ENCODE measurements around the gene TEX14.
A peak's percentile ranks its signal among the peaks of the same experiment; 100 is the strongest.
"Not testable (repeated sequence)": the region's sequence is repeated elsewhere in the genome, so short reads cannot be mapped to it uniquely, and the experiment has no call there.

Gene TEX14

GRCh38 chr17:58556833-58557250, 135.0 kb downstream of the TEX14 start:
- Histone ChIP-seq H2BK15ac (ENCODE audit: low read depth, poor library complexity, severe bottlenecking) (no peak overlapping the region), H3K4ac (ENCODE audit: low read depth in 1 of 2, low read length in 2 of 2) (no peak overlapping the region)

GRCh38 chr17:58555109-58555508, 136.7 kb downstream of the TEX14 start:
- not testable (repeated sequence) for H3K4me3 ChIP-seq (ENCODE audit: insufficient read depth in 1 of 2, low read depth in 1 of 2, low read length in 2 of 2); H3K18ac ChIP-seq (ENCODE audit: low read depth in 1 of 2, low read length in 2 of 2); H2AK5ac ChIP-seq (ENCODE audit: low read length, severe bottlenecking); H2BK12ac ChIP-seq (ENCODE audit: low read length in 2 of 2); H3K4ac ChIP-seq (ENCODE audit: low read depth in 1 of 2, low read length in 2 of 2); H3K9me3 ChIP-seq (ENCODE audit: control insufficient read depth, low read length); H3K4me2 ChIP-seq (ENCODE audit: low read length, poor library complexity, severe bottlenecking); H3K4me1 ChIP-seq (ENCODE audit: control insufficient read depth, insufficient read depth, low read depth, low read length); H2AFZ ChIP-seq (ENCODE audit: low read depth, low read length); H4K8ac ChIP-seq (ENCODE audit: low read length); H3K36me3 ChIP-seq (ENCODE audit: control insufficient read depth in 1 of 2, insufficient read depth in 2 of 2, low read depth in 1 of 2, low read length in 2 of 2); H2BK120ac ChIP-seq (ENCODE audit: low read depth, low read length); H3K14ac ChIP-seq (ENCODE audit: low read length in 2 of 2); H3K9ac ChIP-seq (ENCODE audit: low read length); H4K91ac ChIP-seq (ENCODE audit: low read length); H3K23ac ChIP-seq (ENCODE audit: low read length in 2 of 2); H3K79me1 ChIP-seq (replicated peaks; ENCODE audit: low read length, poor library complexity, severe bottlenecking); H3K27me3 ChIP-seq (ENCODE audit: control insufficient read depth in 1 of 2, insufficient read depth in 1 of 2, low read length in 2 of 2); H2BK15ac ChIP-seq (ENCODE audit: low read depth, poor library complexity, severe bottlenecking); H3K27ac ChIP-seq (ENCODE audit: low read length, poor library complexity, severe bottlenecking); H2BK5ac ChIP-seq (ENCODE audit: low read depth, low read length, poor library complexity, severe bottlenecking); DNase-seq
- WGBS = 87% methylated on average over 3 of the region's 3 CpGs

More at GRCh38 chr17:58556833-58557250, 135.0 kb downstream of the TEX14 start:
- WGBS = 68% methylated on average over 2 of the region's 5 CpGs
- H2BK12ac ChIP-seq (ENCODE audit: low read length in 2 of 2) = no peak overlapping the region
- H3K9ac ChIP-seq (ENCODE audit: low read length) = no peak overlapping the region
- H3K4me1 ChIP-seq (ENCODE audit: control insufficient read depth, insufficient read depth, low read depth, low read length) = no peaks in the 10 kb centered on the region
- H3K4me3 ChIP-seq (ENCODE audit: insufficient read depth in 1 of 2, low read depth in 1 of 2, low read length in 2 of 2) = no peak overlapping the region
- H3K4me2 ChIP-seq (ENCODE audit: low read length, poor library complexity, severe bottlenecking) = no peak overlapping the region
- no peak overlapping the region for H2BK120ac ChIP-seq (ENCODE audit: low read depth, low read length)
- no peak overlapping the region for H3K14ac ChIP-seq (ENCODE audit: low read length in 2 of 2)
- H3K9me3 ChIP-seq (ENCODE audit: control insufficient read depth, low read length) = no peaks in the 10 kb centered on the region
- peaks cover 9 to 17% of the 10 kb centered on the region in 2 experiments for H3K27me3 ChIP-seq (ENCODE audit: control insufficient read depth in 1 of 2, insufficient read depth in 1 of 2, low read length in 2 of 2)
- H2AK5ac ChIP-seq (ENCODE audit: low read length, severe bottlenecking) = no peak overlapping the region
- no peak overlapping the region for H3K23ac ChIP-seq (ENCODE audit: low read length in 2 of 2)
- H3K27ac ChIP-seq (ENCODE audit: low read length, poor library complexity, severe bottlenecking) = no peak overlapping the region
- no peak overlapping the region for H4K91ac ChIP-seq (ENCODE audit: low read length)
- no peak overlapping the region for H2BK5ac ChIP-seq (ENCODE audit: low read depth, low read length, poor library complexity, severe bottlenecking)
- H3K18ac ChIP-seq (ENCODE audit: low read depth in 1 of 2, low read length in 2 of 2) = no peak overlapping the region
- no peak overlapping the region for H4K8ac ChIP-seq (ENCODE audit: low read length)
- no peak overlapping the region for H2AFZ ChIP-seq (ENCODE audit: low read depth, low read length)
- no peaks in the 10 kb centered on the region for H3K79me1 ChIP-seq (replicated peaks; ENCODE audit: low read length, poor library complexity, severe bottlenecking)
- H3K36me3 ChIP-seq (ENCODE audit: control insufficient read depth in 1 of 2, insufficient read depth in 2 of 2, low read depth in 1 of 2, low read length in 2 of 2) = no peaks in the 10 kb centered on the region
- DNase-seq = no peak

GRCh38 chr17:58541249-58541648, 150.6 kb downstream of the TEX14 start:
- peak; percentile 13 for DNase-seq

GRCh38 chr17:58539698-58540097, 152.1 kb downstream of the TEX14 start:
- no peak overlapping the region for H2AK5ac ChIP-seq (ENCODE audit: low read length, severe bottlenecking)
- H2BK120ac ChIP-seq (ENCODE audit: low read depth, low read length) = no peak overlapping the region
- H4K91ac ChIP-seq (ENCODE audit: low read length) = no peak overlapping the region
- no peak overlapping the region for H2AFZ ChIP-seq (ENCODE audit: low read depth, low read length)
- H3K4me1 ChIP-seq (ENCODE audit: control insufficient read depth, insufficient read depth, low read depth, low read length) = no peaks in the 10 kb centered on the region
- no peak overlapping the region for H3K18ac ChIP-seq (ENCODE audit: low read depth in 1 of 2, low read length in 2 of 2)
- H3K4ac ChIP-seq (ENCODE audit: low read depth in 1 of 2, low read length in 2 of 2) = no peak overlapping the region
- H3K27ac ChIP-seq (ENCODE audit: low read length, poor library complexity, severe bottlenecking) = no peak overlapping the region
- H3K79me1 ChIP-seq (replicated peaks; ENCODE audit: low read length, poor library complexity, severe bottlenecking) = no peaks in the 10 kb centered on the region
- H3K9me3 ChIP-seq (ENCODE audit: control insufficient read depth, low read length) = no peaks in the 10 kb centered on the region
- no peak overlapping the region for H4K8ac ChIP-seq (ENCODE audit: low read length)
- H3K9ac ChIP-seq (ENCODE audit: low read length) = no peak overlapping the region
- no peak overlapping the region for H2BK12ac ChIP-seq (ENCODE audit: low read length in 2 of 2)
- no peak overlapping the region for H3K14ac ChIP-seq (ENCODE audit: low read length in 2 of 2)
- DNase-seq = no peak
- H3K4me3 ChIP-seq (ENCODE audit: insufficient read depth in 1 of 2, low read depth in 1 of 2, low read length in 2 of 2) = no peak overlapping the region
- no peak overlapping the region for H3K23ac ChIP-seq (ENCODE audit: low read length in 2 of 2)
- no peak overlapping the region for H3K4me2 ChIP-seq (ENCODE audit: low read length, poor library complexity, severe bottlenecking)
- no peak overlapping the region for H2BK5ac ChIP-seq (ENCODE audit: low read depth, low read length, poor library complexity, severe bottlenecking)
- peaks cover 71 to 76% of the 10 kb centered on the region in 2 experiments for H3K27me3 ChIP-seq (ENCODE audit: control insufficient read depth in 1 of 2, insufficient read depth in 1 of 2, low read length in 2 of 2)
- H2BK15ac ChIP-seq (ENCODE audit: low read depth, poor library complexity, severe bottlenecking) = no peak overlapping the region
- H3K36me3 ChIP-seq (ENCODE audit: control insufficient read depth in 1 of 2, insufficient read depth in 2 of 2, low read depth in 1 of 2, low read length in 2 of 2) = no peaks in the 10 kb centered on the region

More at GRCh38 chr17:58541249-58541648, 150.6 kb downstream of the TEX14 start:
- H3K23ac ChIP-seq (ENCODE audit: low read length in 2 of 2) = no peak overlapping the region
- H3K4me3 ChIP-seq (ENCODE audit: insufficient read depth in 1 of 2, low read depth in 1 of 2, low read length in 2 of 2) = no peak overlapping the region
- H4K91ac ChIP-seq (ENCODE audit: low read length) = no peak overlapping the region
- 80% methylated on average over 2 of the region's 2 CpGs for WGBS
- H3K4me2 ChIP-seq (ENCODE audit: low read length, poor library complexity, severe bottlenecking) = no peak overlapping the region
- H3K4me1 ChIP-seq (ENCODE audit: control insufficient read depth, insufficient read depth, low read depth, low read length) = no peaks in the 10 kb centered on the region
- H4K8ac ChIP-seq (ENCODE audit: low read length) = no peak overlapping the region
- H3K9me3 ChIP-seq (ENCODE audit: control insufficient read depth, low read length) = no peaks in the 10 kb centered on the region
- H3K9ac ChIP-seq (ENCODE audit: low read length) = no peak overlapping the region
- H3K79me1 ChIP-seq (replicated peaks; ENCODE audit: low read length, poor library complexity, severe bottlenecking) = no peaks in the 10 kb centered on the region
- no peak overlapping the region for H2BK12ac ChIP-seq (ENCODE audit: low read length in 2 of 2)
- H3K18ac ChIP-seq (ENCODE audit: low read depth in 1 of 2, low read length in 2 of 2) = no peak overlapping the region
- no peak overlapping the region for H2BK5ac ChIP-seq (ENCODE audit: low read depth, low read length, poor library complexity, severe bottlenecking)
- H2BK120ac ChIP-seq (ENCODE audit: low read depth, low read length) = no peak overlapping the region
- H2AFZ ChIP-seq (ENCODE audit: low read depth, low read length) = no peak overlapping the region
- H3K4ac ChIP-seq (ENCODE audit: low read depth in 1 of 2, low read length in 2 of 2) = no peak overlapping the region
- H3K27me3 ChIP-seq (ENCODE audit: control insufficient read depth in 1 of 2, insufficient read depth in 1 of 2, low read length in 2 of 2) = peaks cover 64 to 71% of the 10 kb centered on the region in 2 experiments
- no peaks in the 10 kb centered on the region for H3K36me3 ChIP-seq (ENCODE audit: control insufficient read depth in 1 of 2, insufficient read depth in 2 of 2, low read depth in 1 of 2, low read length in 2 of 2)
- H3K14ac ChIP-seq (ENCODE audit: low read length in 2 of 2) = no peak overlapping the region
- H2BK15ac ChIP-seq (ENCODE audit: low read depth, poor library complexity, severe bottlenecking) = no peak overlapping the region
- H3K27ac ChIP-seq (ENCODE audit: low read length, poor library complexity, severe bottlenecking) = no peak overlapping the region
- no peak overlapping the region for H2AK5ac ChIP-seq (ENCODE audit: low read length, severe bottlenecking)
